HG03571 (cell line): Measurements from ENCODE around the gene DCHS2.
"Not testable (repeated sequence)": the region's sequence is repeated elsewhere in the genome, so short reads cannot be mapped to it uniquely, and the experiment has no call there.

Source experiments
- ATAC-seq: cut with Tn5 transposase; IDR thresholded peaks from one replicate; pipeline ENCODE4 v1.9.1; 2021; ENCODE audit not compliant: unreplicated experiment

DCHS2 gene

GRCh38 chr4:154231806-154232478 is 259.7 kb downstream of the DCHS2 start:
- ATAC-seq = no peak

DNA sequence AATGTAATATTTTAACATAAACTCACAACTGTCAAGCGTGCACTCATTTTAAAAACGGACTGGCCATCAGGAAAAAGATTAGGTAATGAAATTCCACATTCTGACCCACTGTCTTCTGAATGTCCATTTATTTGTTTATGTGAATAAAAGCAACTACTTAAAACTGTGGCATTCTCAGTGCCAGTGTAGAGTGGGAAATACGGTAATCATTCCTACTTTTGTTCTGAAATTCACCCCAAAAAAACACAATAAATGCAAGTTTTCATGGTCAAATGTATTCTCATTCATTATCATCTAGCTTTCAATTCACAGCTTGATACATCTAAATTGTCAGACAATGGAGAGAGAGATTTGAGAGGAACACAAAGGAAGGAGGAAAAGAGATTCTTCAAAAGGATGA is 260.9 kb downstream of the DCHS2 start:
- ATAC-seq = no peak

DNA sequence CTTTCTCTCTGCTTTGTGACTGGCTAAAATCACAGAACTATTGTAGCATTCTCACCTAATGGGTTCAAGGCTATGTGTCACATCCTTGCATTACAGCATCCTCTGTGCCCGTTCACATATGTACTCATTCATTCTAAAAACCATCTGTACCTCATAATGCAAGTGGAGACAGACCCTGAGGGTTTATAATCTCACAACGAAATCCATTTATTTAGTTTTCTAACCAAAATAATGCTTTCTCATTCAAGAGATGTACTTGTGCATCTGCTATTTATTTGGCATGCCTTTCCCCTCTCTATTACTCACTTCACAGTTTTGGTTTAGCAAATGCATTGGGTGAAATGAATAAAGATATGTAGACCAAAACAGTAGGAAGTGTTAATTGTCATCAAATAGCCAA is 261.5 kb downstream of the DCHS2 start:
- no peak for ATAC-seq

GRCh38 chr4:154222875-154223274 is 268.7 kb downstream of the DCHS2 start:
- no peak for ATAC-seq

GRCh38 chr4:154218051-154218450 is 273.5 kb downstream of the DCHS2 start:
- ATAC-seq = no peak

DNA sequence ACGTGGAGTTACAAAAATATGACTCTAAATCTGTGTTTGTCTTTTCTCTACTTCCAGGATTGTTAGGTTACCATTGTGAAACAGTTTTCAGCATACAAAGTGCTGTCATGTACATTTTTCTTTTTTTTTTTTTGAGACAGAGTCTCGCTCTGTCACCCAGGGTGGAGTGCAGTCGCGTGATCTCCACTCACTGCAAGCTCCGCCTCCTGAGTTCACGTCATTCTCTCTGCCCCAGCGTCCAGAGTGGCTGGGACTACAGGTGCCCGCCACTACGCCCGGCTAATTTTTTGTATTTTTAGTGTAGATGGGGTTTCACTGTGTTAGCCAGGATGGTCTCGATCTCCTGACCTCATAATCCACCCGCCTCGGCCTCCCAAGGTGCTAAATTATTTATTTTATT is 274.2 kb downstream of the DCHS2 start:
- not testable (repeated sequence) for ATAC-seq

- no peak for ATAC-seq
These were observed 280.1 kb downstream of the DCHS2 start for GRCh38 chr4:154211506-154211905.

DNA sequence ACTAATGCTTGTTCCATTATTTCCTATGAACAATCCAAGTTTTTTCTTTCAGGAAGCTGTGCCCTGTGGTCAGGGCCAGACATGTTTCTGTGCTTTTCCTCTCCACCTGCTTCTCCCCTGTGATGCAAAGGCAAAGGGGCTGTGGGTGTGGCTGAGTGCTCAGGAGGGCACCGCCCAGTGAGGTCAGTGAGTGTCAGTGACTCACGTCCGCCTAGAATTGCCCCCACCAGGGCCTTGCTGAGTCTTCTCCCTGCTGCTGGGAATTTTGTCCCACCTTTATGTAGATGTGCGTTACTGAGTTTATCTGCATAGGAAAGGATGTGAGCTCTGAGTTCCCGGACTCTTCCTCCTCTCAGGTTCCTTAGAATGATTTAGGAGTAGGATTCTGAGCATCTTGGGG is 283.2 kb downstream of the DCHS2 start:
- no peak for ATAC-seq

DNA sequence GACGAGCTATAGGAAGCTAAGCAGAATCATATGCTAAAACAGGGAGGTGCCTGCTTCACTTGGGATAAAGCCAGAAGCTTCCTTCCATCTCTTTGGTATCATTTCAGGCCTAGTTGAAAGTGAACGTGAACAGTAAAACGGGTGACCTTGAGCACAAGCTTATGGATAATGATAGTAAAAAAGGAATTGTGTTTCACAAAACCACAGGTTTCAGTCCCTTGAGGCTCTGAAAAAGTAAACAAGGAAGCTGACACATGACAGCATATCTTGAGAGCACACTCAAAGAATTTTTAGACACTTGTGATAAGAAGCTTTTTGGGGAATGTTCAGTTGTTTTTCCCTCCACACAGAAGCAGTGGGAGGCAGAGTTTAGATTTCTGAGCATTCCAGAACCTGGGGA is 286.1 kb downstream of the DCHS2 start:
- no peak for ATAC-seq

- no peak for ATAC-seq
These were observed 296.9 kb downstream of the DCHS2 start for GRCh38 chr4:154194649-154195048.

GRCh38 chr4:154192585-154192984 is 299.0 kb downstream of the DCHS2 start:
- ATAC-seq = no peak

DNA sequence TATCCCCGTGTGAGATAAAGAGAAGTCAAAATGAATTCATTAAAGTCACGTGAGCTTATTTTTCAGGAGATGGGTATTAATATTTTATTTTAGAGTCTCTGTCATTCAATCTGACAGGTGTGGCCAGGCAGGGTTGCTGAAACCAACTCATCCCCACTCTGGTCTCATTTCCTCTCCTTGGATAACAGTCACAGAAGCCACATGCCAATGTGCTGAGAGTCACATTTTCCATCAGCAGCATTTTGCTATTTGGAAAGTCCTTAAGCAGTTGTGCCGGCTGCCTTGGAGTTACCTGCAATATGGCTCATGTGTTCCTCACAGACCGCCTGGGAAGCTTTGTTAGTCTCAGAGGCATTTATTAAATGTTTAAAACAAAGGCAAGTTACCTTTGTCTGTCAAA is 302.3 kb downstream of the DCHS2 start:
- ATAC-seq = no peak

GRCh38 chr4:154186888-154187287 is 304.7 kb downstream of the DCHS2 start:
- no peak for ATAC-seq

GRCh38 chr4:154186035-154186434 is 305.6 kb downstream of the DCHS2 start:
- ATAC-seq = no peak

DNA sequence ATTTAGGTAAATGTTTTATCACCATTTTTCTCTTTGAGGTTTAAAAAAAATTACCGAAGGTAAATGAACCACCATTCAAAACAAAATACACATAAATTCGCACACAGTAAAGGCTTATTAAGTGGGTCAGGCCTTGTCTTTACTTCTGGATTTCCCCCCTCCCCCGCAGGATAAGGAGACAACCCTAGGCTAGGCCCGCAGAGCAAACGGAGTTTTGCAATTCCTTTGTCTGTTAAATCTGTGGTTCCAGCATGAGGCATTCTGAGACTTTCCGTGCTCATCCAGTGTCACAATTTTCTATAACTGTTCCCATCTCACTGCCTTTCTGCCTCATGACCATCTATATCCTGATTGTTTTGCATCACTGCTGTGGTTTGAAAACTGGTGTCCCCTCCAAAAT is 307.4 kb downstream of the DCHS2 start:
- ATAC-seq = no peak

DNA sequence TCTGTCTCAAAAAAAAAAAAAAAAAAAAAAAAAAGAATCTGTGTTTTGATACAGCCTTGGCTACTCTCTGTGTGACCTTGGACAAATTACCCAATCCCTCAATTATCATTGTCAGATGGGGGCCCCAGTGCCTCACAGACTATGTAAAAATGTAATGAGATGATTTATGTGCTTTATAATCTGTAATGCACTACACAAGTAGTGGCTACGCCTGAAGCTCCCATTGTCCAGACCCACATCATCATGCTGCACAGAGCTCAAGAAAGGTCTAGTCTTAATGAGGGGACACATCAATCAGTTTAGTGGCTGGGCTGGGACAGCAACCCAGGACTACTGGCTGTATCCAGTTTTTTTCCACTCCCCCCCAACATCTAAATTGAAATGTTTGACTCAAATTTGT is 308.3 kb downstream of the DCHS2 start:
- no peak for ATAC-seq
